NCI-H1417 treated with DMSO at 0.1 percent for 48 hours (cell line): ENCODE measurements around the gene F9.
"Not testable (repeated sequence)": the region's sequence is repeated elsewhere in the genome, so short reads cannot be mapped to it uniquely, and the experiment has no call there.

Source experiments
- DNase-seq: peaks from one replicate; lab custom pipeline; 2025; lab: John Stamatoyannopoulos, UW

Gene F9

DNA sequence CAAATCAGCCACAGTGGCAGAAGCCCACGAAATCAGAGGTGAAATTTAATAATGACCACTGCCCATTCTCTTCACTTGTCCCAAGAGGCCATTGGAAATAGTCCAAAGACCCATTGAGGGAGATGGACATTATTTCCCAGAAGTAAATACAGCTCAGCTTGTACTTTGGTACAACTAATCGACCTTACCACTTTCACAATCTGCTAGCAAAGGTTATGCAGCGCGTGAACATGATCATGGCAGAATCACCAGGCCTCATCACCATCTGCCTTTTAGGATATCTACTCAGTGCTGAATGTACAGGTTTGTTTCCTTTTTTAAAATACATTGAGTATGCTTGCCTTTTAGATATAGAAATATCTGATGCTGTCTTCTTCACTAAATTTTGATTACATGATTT lies at the start of gene F9:
Gene F9 (plus strand): TSS at position 190 of the 400 bp plus-strand sequence. CDS start 26 bp downstream, at position 216.
- no peak for DNase-seq

DNA sequence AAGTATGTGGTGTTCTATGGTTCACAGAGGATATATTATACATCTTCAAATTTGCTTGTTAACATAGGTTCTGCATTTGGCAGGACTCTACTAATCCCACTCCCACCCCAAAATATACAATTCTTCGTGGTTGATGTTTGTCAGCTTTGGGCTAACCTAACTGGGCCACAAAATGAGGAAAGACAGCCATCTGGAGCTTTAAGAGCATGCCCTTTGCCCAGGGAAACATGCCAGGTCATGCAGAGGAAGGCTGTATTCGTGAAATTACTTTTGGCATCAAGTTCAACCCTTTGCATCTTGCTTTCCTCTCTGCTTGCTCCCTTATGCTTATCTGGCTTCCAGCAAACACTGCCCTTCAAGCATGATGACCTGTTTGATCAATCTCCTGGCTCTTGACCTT lies 46.8 kb upstream of the F9 start:
- DNase-seq = no peak

DNA sequence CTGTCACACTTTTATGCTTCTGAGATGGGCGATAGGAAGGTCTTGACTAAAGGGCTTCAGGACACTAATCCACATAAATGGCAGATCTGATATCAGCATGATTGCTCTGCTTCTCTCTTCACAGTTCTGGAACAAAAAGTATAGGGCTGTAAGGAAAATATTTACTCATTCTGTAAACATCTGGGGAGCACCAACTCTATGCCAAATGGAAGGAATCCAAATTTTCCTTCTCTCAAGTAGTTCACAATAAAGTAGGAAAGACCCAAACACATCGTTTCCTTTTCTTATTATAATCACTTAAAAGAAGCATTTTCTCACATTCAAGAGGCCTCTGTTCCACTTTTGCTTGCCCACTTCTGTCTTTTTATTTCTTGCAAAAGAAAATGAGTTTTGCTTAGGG lies 45.9 kb upstream of the F9 start:
- DNase-seq = no peak

DNA sequence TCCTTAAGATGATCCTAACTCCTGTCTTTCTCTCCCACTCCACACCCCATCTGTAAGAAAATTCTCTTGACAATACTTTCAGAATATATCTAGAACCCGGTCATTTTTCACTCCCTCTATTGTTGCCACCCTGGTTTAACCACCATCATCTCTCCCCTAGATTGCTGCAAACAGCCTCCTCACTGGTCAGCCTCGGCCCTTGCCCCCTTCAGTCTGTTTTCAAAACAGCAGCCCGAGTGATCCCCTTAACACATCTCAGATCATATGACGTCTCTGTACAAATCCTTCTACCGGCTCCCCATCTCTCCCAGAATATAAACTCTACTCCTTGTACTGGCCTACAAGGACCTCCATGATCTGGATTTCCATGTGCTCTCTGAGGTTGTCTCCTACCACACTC lies 35.2 kb upstream of the F9 start:
- no peak for DNase-seq

DNA sequence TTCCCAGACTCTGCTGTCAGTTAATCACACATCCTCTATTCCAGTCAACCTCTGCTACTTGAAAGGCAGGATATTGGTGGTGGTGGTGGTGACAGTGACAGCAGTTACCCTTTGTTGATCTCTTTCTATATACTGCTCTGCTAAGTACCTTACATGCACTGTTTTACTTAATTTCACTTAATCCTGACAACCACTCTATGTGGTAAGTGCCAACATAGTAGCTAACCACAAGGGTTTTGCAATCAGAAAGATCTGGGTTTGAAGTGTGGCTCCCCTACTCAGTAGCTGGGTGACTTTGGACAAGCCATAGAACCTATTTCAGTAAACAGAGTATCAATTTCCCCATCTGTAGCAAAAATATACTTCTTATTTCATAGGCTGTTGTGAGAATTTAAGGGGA lies 24.2 kb upstream of the F9 start:
- no peak for DNase-seq

DNA sequence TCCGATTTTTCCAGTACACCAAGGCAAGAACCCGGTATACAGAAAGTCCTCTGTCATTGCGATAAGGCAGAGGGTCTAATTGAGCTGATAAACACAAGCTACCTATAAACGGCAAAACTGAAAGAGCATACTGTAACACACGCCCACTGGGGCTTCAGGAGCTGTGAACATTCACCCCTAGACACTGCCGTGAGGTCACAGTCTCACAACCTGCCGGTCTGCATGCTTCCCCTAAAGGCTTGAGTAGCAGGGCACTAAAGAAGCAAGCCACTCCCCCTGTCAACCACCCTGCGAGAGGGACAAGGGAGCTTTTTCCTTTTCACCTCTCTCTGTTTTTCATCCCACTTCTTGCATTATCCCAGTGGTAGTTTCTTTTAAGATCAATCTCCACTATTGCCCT lies 22.4 kb upstream of the F9 start:
- no peak for DNase-seq

DNA sequence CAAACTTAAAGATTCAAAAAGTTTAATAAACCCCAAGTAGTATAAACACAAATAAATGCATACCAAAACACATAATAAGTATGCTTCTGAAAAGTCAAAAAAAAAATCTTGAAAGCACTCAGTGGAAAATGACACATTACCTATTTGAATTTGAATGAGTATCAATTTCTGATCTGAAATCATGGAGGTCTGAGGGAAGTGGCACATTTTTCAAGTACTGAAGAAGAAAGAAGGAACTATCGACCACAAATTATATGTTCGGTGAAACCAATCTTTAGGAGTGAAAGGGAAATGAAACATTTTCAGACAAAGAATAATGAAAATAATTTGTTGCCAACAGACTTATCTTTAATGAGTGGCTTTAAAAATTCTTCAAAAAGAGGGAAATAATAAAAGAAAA lies 12.1 kb upstream of the F9 start:
- DNase-seq = no peak

DNA sequence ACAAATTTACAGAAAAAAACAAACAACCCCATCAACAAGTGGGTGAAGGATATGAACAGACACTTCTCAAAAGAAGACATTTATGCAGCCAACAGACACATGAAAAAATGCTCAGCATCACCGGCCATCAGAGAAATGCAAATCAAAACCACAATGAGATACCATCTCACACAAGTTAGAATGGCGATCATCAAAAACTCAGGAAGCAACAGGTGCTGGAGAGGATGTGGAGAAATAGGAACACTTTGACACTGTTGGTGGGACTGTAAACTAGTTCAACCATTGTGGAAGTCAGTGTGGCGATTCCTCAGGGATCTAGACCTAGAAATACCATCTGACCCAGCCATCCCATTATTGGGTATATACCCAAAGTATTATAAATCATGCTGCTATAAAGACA lies 1.7 kb upstream of the F9 start:
- DNase-seq = not testable (repeated sequence)

DNA sequence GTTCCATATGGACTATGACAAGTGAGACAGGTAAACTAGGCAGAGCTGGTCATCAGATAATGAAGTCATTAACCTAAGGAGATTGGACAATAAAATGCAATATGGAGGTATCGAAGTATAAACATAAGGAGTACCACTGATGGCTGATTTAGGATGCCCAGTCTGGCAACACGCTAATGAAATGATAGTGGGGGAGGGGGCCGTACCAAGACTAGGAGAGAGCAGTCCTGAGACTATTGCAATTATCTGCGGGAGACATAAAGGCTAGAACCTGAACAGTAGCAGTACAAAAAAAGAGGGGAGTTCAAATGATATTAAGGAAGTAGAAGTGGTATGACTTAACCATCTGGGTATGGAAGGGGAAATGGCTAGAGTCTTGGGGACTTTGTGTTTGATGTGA lies 2.3 kb downstream of the F9 start:
- no peak for DNase-seq

DNA sequence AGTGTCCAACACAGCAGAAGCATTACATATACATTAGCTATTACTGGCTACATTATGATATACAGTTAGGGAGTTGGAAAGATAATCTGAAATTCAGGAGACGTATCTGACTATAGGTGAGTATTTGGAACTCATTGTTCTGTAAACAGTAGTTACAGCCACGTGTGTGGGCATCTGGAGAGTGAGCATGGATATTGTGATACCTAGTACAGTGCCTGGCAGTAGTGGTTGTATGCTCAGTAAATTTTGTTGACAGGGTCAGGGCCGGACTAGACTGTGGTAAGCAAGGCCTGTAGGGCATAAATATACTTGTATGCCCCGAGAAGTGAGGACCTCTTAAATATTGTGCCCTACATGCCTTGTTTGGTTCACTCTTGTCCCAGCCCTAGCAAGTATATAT lies 2.9 kb downstream of the F9 start:
- DNase-seq = no peak

DNA sequence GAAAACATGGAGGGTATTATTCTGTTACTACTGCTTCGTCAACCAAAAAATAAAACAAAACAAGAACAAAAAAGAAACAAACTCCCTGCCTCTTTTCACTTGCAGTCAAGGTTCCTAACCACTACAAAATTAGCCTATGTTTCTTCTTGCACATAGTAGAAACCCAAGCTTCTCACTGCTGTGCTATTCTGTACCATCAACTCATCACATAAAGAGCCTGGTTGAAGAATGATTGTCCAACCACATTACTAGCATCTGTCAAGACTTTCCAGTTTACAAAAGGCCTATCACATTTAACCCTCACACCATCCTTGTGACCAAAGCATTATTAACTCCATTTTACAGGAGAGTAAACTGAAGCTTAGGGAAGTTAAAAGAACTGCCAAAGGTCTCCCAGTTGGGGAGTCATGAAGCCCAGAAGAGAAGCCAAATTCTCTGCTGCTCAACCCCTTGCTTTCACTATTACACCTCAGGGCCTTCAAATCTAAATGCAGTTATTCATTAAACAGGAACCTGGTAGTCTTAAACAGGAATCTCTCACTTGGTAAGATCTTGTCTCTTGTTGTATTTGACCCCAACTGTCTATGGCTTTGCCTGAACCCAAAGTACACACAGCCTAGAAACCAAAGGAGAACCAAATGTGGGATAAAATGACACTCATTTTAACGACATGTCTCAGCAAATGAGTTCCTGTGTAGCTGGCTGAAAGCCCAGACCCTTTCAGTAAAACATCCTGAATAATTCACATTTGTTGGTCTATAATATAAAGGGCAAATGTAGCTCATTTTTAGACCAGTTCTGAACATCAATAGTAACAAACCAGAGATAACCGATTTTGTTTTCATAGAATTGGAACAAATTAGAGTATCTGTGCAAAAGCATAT lies 8.6 kb downstream of the F9 start:
- no peak for DNase-seq

DNA sequence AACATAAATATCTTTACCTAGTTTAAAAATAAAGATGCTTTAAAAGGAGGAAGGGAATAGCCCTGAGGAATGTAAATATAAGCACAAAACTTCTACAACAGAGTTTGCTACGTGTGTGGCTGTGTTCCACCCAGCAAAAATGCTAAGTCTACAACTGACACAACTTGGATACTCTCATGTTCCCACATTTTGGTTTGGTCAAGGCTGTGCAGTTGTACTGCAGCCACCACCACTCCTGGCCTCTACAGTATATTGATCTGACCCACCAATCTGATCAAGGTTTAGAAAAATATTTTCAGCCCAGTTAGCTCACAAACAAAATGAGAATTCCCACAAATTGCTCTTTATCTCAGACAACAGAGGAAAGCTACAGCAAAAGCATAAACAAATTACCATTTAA lies 12.1 kb downstream of the F9 start:
- DNase-seq = no peak

DNA sequence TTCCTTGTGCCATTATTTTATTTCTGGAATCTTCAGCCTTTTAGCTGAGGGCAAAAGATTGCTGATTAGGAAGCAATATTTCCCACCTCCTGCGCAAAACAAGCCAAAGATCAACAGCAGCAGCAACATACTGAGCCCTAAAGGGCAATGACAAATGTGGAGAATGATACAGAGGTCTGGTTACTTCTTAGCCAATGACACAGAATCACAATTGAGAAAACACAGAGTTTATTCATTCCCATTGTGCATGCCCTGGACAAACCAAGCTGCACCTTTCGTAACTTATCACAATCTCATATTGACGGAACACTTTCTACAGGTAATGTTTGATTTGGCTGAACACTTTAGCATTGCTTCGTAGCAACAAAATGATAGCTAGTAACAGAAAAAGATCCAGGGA lies 13.4 kb downstream of the F9 start:
- DNase-seq = no peak

DNA sequence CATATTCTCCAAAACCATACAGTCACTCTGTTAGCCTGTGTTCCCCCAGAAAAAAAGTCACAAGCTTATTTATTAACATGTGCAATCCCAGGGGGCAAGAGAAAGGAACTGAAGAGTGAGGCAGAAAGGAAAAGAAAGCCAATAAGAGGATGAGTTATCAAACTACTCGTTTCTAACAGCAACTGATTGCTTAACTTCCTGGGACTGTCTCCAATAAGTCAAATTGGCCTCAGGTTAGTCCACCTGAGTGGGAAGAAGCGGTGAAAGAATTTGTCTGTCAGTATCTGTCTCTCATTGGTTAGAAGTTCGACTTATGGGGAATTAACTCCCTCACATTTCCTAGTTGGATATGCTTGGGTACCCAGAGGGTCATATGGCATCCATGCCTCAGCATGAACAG lies 14.1 kb downstream of the F9 start:
- DNase-seq = no peak

DNA sequence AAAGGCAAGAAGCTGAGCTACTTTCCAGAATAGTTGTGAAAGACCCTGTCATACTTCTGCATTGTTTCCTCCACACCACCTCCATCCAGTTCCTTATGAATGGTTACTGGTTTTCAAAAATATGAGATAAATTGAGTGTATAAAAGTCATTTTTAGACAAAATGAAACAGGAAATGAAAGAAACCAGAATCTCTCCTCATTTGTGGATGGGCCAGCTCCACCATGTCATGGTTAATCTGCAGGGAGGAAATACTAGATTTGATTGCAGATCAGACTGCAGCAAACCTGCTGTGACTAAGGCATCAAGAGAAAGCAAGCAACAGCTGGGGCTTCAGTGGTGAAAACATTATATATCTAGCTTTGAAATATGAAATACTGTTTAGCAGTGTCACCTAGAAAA lies 23.8 kb downstream of the F9 start:
- DNase-seq = no peak

DNA sequence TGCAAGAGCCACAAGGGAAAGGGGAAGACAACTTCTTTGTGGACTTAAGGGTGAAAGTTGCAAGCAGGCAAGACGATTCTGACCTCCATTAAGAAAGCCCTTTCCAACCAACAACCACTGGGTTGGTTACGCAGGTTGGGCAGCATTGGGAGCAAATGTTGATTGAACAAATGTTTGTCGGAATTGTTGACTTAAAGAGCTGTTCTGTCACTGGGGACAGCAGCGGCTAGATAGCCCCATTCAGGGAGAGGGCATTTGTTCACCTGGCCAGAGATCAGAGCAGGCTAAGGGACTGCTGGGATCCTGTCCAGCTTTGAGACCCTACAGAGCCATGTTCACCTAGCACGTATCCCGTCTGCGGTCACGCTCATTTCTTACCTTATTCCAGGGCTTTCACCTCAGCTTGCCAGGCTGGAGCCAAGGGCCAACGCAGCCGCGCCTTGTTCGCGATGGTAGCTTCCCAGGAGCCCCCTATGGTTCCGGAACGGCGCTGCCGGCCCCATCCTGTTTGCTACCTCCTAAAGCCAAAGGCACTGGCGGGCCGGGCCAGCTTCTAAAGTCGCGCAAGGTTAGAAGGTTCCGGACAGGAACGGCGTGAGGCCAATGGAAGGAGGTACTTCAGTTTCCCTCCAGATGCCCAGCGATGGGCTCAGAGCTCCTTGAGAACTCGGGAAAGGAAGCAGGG lies 24.6 kb downstream of the F9 start:
- DNase-seq = no peak

DNA sequence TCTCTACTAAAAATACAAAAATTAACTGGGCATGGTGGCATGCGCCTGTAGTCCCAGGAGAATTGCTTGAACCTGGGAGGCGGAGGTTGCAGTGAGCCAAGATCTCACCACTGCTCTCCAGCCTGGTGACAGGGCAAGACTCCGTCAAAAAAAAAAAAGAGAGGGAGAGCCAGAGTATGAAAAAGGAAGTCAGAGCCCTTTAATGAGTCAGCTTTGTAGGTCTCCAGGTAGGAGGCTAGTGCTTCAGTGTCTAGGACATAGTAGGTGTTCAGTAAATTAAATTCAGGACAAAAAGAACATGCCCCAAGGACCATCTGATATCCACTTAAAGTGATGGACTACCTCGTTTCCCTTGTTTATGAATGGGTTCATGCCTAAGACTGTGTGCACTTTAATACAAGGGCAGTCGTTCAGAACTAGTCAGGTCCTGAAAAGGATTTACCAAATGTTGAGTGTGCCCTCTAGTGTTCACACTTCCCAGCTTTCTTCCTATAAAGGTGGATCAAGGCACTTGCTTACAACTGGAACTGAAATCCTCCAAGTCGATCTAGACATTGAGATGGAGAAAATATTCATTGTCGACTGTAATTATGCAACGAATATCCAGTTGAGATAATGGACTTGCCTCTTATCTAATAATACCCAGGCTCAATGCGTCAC lies 29.0 kb downstream of the F9 start:
- no peak for DNase-seq

DNA sequence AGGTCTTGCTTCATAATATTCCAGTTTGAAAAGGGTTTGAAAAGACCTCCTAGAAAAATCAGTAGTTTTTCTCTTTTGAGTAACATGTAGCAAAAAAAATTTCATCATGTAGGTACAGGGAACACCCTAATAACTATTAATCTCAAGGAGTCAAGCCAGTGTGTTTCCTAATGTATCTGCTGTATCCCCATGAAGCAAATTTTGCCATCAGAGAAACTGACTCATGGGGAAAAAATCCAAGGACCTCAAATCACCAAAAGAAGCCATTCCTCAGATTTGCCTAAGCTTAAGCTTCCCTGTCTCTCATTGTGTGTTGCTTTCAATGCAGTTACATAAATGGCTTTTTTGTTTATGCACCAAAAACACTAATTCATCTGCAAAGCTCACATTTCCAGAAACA lies 29.7 kb downstream of the F9 start:
- DNase-seq = no peak

DNA sequence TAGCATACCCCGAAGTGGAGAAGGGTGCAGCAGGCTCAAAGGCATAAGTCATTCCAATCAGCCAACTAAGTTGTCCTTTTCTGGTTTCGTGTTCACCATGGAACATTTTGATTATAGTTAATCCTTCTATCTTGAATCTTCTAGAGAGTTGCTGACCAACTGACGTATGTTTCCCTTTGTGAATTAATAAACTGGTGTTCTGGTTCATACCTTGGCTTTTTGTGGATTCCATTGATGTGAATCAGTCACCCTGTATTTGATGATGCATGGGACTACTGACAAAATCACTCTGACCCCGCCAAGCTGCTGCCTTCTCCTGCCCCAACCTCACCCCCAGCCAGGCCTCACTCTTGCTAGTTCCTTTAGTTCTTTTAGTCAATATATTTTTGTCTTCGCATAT lies 32.7 kb downstream of the F9 start:
- DNase-seq = no peak

DNA sequence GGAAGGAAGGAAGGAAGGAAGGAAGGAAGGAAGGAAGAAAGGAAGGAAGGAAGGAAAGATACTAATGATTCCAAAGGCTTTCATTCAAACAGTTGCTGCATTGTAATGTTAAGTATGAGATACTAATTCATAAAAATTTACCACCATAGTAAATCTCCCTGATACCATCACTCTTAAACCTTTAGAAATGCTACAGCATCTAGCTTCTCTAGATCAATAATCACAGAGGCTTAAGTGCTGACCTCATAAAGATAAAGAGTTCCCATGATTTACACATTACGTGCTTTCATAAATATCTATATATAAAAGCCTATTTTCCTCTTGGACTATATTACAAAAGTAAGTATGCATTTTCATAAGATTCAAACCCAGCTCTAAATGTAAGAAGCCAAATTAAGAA lies 36.4 kb downstream of the F9 start:
- no peak for DNase-seq

DNA sequence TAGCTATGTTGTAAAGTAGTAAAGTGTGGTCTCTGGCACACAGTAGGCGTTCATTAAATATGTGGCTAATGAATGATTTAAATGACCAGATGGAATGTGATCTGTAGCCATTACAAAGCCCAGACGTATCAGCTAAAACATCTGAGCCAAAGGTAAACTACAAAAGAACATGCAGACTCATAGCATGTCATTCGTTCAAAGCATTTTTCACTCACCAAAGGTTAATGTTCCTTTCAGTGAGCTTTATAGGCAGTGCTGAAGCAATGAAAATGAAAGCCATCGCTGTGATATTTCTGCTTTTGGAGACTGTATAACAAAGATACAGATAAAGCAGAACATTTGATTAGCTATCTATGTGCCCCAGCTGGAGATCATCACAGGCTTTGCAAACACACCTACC lies 50.5 kb downstream of the F9 start:
- no peak for DNase-seq

DNA sequence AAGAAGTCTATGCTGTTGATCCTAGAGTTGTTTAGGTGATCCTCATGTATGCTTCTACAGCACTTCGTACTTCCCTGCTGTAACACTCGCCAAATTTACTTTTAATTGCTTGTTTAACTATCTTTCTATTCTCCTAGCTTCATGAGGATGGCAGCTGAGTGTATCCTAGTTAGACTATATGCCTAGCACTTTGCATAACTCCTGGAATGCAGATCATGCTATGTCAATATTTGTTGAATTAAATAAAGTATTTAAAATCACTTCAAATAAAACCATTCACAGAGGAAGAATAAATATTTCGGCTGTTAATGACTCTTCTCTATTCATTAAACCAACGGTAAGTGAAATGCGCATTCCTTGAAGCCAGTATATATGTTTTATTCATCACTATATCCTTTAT lies 55.1 kb downstream of the F9 start:
- DNase-seq = no peak

DNA sequence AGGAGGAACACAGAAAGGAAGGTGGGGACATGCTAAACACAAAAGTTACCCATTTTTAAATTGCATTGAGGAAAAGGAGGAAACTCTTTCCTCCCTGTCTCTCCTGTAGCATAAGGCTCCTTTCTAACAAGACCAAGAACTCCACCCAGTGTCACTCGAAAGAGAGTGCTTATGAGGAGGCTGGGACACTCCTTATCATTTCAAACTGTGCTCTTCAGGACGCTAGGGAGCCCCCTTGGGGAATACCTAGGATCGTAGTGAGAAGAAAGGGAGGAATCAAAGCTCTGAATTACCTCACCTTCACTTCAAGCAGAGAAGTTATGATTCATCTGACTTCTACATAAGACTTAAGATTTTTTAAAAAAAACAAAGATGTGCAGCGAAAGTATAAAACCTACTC lies 65.5 kb downstream of the F9 start:
- DNase-seq = no peak
